NCI-H187 treated with DMSO at 0.1 percent for 48 hours (cell line): ENCODE measurements around the gene GSTM5.
"Not testable (repeated sequence)": the region's sequence is repeated elsewhere in the genome, so short reads cannot be mapped to it uniquely, and the experiment has no call there.

ENCODE experiments used
- DNase-seq: peaks from one replicate; lab custom pipeline; 2025; lab: John Stamatoyannopoulos, UW

The GSTM5 gene

DNA sequence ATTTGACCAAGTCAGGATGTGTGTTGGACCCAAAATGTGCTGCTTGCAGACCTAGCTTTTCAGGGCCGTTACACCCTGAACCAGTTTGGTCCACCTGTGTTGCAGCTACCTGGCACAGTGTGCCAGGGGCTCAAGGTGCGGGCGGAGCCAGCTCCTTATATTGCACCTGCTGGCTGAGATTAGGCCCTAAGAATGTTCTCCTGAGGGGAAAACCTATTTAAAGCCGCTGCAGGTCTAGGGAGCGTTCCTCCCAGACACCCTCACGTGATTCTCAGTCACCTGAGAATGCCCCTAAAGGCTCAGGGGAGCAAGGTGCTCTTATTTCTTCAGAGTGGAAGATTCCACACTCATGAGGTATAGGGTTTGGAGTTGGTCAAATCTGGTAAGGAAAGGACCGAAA is 16.8 kb downstream of the GSTM5 start:
- DNase-seq = no peak

DNA sequence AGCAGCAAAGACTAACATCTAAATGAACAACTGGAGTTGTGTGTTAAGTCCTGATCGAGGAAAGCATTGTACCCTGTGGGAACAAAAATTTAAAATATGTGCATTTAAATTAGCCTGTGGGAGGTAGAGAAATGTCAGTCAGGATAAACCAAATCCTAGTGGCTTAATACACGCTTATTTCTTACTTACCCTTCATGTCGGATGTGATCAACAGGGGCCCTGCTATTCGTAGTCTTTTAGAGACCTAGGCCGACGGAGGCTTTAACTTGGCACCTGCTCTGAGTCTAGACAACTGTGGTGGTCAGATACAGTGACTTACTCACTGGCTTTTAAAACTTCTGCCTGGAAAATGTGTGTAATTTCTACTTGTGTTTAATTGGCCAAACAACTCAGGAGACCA is 18.6 kb downstream of the GSTM5 start:
- DNase-seq = no peak

DNA sequence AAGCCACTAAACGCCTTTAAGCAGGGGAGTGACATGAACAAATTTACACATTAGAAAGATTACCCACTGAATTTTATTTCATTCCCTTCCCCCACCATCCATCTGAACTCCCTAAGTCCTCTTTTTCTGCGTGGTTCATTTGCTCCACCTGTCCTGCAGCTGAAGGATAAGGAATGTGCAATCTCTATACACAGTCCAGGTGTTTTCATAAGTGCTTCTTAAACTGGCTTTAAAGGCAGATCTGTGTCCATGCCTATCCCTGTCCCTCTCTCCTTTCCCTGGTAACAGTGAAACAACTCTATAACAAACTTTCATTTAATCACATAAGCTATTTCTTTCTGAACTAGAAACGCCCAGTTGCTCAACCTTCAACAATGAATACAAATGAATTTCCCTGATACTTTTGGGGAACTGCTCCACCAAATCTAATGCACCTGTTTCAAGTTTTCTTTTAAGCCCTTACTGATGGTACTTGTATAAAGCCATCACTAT is 20.4 kb downstream of the GSTM5 start:
- peak; percentile 39 for DNase-seq

DNA sequence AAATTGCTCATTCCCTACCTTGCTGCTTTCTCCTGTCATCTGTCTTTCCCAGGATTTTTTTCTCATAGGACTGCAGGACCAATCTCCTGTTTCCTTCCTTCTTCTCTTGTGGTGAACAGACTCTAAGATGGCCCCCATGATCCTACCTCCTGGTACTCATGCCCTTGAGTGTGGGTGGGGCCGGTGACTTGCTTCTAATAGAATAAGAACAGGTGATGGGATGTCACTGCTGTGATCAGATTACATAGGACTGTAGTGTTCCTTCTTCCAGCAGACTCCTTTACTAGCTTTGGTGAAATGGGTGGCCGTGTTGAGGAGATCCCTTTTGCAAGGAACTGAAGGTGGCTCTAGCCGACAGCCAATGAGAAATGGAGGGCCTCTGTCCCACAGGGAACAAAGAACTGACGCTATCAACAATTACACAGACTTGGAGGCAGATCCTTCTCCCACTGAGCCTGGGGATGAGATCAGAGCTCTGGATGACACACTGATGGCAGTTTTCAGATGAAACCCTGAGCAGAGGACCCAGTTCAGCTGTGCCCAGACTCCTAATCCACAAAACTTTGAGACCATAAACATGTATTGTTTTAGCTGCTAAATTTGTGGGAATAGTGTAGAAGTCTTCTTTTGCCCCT is 21.3 kb downstream of the GSTM5 start:
- peak; percentile 36 for DNase-seq

DNA sequence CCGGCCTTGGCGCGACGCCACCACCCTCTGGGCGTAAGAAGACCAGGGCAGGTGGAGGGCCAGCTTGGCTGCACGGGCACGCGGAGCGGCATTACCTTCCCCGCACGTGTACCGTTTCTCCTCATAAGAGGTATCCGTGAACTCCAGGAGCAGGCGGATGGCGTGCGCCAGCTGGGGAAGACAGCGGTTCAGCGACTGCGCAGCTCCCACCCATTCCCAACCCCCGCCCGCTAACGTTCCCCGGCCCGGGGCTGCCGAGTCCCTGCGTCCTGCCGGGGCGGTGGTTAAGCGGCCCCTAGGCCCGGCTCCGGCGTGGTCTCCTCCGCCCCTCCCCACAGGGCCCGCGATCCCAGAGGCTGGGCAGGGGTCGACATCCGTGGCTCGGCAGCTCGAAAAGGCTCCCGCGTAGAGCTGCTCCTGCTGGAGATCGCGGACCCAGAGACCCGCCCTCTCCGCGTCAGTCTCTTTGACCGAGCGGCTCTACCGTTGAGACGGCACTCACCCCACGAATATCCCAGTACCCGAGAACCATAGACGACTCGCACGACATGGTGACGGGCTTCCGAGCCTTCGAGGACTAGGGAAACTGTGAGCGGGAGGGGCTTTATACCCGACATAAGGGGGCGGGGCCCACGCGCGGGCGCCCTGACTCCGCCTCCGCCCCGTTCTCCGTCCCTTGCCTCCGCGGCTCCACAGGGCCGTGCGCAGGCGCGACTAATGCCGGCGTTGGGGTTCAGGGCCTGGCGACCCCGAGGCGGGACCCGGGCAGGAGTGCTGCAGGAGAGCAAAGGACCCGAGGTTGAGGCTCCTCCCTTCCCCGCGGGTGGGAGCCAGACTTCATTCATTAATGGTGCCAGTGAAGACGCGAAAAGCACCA is 27.9 kb downstream of the GSTM5 start:
- DNase-seq = peak; percentile 62

DNA sequence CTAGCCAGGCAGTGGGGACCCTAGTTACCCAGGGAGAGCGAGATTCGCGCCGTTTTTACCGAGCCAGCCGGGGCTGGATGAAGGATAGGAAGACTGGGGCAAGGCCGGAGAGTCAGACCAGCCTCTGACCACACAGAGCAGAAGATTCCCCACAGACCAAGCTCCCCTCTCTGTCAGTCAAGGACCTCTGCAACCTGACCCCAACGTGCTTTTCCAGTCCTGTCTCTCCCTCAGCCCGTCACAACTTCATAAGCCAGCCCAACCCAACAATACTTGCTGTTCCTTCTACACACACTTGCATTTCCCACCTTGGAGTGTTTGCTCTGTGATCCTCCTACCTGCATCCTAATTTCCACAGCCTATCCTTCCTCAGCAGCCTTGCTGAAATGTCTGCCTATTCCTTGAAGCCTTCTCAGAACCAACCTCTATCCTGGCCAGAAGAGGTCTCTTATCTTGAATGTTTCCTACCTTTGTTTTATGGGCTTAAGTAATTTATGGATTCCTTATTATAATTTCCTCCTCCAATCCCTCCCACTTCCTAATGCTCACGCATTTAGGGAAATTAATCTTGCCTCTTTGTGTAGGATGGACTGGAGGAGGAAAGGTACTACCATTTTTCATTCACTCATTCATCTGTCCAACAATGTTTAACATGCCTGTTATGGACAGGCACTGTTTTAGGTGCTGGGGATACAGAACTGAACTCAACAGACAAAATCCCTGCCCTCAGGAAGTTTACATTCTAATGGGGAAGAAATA is 28.7 kb downstream of the GSTM5 start, which contains the start of gene GSTM3:
Gene GSTM3 (minus strand): TSS at position 424 of the 759 bp plus-strand sequence. CDS start 751 bp downstream, outside the sequence.
- DNase-seq = no peak

DNA sequence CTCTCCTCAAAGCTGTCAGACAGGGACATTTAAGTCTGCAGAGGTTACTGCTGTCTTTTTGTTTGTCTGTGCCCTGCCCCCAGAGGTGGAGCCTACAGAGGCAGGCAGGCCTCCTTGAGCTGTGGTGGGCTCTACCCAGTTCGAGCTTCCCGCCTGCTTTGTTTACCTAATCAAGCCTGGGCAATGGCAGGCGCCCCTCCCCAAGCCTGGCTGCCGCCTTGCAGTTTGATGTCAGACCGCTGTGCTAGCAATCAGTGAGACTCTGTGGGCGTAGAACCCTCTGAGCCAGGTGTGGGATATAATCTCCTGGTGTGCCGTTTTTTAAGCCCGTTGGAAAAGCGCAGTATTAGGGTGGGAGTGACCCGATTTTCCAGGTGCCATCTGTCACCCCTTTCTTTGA is 36.3 kb downstream of the GSTM5 start:
- DNase-seq = not testable (repeated sequence)

DNA sequence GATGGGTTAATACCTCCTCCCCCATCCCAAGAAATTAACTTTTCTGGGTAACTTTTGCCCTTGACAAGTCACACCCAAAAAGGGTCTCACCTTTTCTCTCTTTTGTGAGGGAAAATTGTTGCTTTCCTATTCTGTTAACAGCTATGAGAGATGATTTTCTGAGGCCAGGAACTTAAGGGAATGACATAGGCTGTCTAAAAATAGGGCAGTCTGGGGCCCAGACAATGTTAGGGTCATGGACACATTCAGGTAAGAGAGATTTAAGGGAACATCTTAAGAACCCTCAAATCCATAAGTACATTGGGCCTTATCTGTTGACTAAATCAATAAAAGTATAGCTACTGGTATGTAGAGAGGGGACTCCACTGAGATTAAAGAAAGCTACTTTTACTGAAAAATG is 37.2 kb downstream of the GSTM5 start:
- DNase-seq = no peak

DNA sequence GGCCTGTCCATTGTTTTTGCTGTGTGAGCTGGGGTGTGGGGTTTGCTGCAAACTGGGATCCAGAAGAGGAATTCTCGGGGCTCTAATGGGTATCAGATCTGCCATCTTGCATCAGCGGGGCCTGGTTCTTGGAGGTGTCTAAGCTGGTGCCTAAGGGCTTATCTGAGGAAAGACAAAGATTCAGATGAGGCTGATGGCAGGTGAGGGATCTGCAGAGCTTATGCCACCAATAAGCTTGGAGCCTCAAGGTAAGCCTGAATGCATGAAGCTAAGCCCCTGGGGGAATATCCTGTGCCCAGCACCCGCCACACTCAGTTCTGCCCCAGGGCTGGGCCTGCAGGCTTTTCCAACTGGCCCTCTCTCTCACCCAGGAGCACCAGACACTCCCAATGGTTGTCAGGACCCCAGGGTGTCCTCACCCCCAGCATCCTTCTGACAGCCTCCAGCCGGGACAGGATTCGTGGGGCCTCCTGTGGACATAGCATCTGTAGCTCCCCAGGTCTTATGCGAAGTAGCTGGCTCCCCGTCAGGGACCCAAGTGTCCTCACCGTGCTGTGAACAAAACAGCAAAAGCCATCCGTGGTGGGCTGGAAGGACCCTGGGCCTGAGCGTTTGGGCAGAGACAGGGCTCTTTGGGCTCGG is 38.3 kb downstream of the GSTM5 start:
- DNase-seq = no peak

DNA sequence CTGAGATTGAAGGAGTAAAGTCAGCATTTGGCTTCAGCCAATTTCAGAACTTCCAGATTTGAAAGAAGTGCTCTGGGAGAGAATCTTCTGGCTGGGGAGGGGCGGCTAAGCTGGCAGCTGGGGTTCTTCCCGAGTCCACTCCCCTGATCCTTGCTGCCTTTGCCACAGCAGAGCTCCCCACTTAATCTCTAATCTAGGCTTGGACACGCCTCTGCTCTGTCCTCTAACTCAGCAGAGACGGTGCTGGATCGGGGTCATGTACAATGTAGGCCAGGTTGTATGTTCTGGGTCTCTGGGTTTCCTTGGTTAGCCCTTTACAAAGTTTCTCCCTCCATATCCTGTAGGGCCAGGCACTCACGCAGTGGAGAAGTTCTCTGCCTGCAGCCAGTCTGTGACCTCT is 38.9 kb downstream of the GSTM5 start:
- no peak for DNase-seq

DNA sequence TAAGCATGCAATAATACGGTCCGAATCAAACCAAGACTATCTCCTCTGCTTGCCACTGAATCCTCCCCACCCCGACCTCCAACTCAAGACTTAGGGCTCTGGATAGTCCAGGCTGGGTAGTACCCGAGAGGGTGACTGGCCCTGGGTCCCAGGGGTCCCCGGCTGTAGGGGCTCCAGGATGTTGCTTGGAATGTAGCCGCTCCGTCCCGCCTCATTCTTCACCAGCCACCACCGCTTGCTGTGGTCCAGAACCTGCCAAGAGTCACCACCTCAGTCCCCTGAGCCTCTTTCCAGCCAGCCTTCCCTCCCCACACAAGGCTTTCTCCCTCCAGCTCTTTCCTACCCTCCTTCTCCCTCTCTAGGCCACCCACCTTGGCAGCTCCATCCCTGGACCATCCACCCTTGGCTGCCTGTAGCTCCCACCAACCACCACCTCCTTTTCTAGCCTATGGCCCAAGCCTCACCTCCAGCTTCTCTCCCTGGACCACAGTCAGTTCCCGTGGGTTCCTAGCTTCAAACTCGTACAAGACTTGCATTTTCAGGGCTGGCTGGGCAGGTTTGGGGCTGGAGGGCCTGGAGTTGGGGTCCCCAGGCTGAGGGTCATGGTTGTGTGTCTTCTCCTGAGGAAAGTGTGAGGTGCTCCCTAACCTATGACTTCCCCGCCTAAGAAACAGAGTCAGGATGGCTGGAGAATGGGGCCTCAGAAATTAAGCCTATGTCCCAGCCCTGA is 39.6 kb downstream of the GSTM5 start:
- DNase-seq = no peak

DNA sequence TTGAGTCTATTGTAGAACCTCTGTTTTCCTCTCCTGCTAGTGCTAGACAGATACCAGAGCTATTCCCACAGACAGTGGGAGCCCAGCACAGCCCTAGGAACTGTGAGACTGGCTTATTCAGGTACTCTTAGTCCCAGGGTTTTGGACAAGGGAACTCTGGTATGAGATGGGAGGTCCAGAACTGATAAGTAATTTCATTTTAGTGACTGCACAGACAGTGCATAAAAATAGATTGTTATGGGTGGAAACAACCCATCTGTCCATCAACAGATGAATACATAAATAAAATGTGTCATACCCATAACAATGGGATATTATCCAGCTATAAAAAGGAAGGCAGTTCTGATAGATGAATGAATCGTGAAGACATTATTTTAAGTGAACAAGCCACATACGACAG is 42.7 kb downstream of the GSTM5 start:
- DNase-seq = no peak

DNA sequence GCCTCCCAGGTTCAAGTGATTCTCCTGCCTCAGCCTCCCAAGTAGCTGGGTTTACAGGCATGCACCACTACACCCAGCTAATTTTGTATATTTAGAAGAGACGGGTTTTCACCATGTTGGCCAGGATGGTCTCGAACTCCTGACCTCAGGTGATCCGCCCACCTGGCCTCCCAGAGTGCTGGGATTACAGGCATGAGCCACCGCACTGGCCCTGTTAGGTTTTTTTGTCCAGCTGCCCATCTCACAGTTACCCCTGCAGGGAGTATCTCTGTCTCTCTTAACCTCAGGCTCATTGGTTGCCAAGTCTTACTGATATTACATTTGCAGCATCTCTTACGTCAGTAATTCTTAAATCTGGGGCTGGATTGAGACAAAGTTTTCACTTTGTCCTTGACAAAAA is 44.3 kb downstream of the GSTM5 start:
- DNase-seq = not testable (repeated sequence)

DNA sequence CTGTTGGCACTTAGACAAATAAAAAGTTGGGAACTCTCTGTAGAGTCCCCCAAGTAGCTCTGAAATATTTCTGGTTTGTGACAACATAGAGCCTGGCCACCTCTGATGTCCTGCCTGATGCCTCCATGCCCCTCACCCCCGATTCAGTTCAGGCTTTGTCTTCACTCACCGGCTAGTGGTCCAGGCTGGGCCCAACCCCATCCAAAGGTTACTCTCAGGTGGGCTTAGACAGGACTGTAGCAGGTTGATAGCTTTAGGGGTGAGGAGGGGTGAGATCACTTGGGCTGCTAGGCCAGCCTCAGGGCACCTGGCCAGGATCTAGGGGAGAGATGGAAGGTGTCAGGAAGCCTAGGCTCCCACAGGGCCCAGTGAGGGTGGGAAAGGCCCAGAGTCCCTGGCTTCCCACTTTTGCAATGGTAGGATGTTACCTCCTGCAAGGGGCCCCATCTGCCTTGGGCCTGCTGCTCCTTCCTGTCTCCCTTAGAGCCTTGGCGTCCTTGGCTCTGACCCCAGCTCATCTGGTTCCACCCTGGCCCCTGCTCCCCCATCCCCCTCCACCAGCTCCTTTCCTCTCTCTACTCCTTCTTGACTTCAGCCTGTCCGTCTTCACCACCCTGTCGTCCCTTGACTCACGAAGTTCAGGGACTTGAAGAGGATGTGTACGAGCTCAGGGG is 44.9 kb downstream of the GSTM5 start:
- DNase-seq = no peak

DNA sequence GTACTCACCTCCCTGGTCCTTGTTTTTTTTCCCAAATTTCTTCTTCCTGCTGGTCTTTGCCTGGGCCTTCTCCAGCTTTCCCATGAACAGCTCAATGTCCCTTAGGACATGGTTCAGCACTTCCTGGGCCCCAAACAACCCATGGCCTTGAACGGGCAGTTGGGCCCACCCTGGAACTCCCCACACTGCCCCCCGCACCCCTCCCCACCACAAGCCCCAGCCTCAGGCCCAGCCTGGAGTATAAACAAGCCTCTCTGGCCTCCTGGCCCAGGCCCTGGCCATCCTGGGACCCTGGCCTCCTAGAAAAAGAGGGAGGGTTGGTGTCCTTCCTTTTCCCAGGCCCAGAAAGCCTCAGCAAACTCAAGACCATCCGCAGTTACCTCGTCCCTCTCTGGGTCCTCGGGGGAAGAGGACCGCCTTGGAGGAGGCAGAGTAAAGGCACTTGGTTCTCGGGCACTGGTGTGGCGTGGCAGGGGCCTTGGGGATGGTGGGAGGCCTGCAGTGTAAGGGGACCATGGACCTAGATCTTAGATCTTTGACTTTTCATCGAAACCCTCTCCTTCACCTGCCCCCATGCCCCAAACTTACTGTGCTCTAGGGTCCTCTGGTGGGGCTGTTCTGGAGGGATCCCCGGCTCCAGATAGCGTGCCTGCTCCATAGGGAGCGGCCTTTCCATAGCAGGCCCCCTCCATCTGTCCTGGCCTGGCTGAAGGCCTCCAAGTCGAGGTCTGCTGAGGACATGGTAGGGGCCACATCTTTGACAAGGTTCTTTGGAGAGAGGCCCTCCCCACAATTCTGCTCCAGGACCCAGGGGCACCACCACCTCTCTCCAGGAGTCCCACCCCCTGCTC is 46.1 kb downstream of the GSTM5 start:
- no peak for DNase-seq

DNA sequence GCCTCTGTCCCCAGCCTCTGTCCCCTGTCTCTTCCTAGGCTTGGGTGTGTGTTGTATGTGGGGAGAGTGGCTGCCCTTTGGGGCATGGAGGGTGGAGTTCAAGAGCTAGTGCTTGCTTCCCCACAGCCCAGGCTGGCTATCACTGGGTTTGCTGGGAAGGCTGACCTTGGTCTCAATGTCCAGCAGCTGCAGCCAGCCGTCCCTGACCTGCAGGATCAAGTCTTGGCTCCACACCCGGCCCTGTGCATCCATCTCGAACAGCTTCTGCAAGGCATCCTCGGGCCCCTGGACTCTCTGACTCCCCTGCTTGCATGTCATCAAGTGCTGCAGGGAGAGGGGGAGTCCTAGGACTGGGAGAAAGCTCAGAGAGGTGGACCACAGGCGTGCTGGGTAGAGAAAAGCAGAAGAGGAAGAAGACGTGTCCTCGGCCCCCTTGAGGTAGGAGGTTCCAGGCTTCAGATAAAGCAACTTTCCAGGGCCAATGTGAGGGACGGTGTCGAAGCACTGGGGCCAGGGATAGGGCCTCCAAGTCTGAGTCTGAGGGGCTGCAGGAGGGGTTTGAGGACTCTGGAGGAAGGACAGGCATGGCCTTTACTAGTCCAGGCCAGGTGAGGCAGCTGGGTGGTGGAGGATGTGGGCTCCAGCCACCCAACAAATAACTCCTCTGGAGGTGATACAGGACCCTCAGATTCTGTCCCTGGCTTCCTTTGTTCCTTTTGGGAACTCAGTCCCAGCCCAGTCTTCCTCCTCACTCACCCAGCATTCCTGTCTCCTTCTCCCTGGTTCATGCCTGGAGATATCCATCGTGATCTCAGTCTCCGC is 47.7 kb downstream of the GSTM5 start:
- no peak for DNase-seq

DNA sequence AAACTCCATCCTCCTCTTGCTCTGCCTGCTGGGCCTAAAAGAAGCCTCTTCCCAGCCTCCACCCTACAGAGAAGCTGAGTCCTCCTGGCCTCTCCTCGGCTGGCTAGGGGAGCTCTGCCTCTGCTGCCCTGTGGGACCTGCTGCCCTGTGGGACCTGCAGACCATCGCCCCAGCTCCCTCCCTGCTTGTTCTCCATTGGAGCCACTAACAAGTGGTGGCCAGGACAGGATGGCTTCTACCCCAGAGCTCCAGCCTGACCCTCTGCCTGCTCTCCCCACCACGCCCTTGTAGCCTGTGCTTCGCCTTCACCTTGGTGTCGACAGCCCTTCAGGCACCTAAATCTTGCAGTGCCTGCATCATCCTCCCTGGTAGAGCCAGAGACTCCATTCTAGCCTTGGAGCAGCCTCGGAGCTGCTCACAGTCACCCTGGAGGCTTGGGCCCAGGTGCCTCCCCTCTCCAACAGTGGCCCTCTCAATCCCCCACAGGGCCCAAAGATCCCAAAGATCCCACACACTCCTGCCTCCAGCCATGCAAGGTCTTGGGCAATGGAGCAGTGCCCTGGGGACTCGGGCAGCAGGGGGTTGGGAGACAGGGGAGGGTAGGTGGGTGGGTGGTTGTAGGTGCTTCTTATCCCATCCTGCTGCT is 48.7 kb downstream of the GSTM5 start:
- DNase-seq = no peak
